ENCODE measurements around the gene GPRC5D. TPM values are rescaled to one million over a fixed set of nuclear protein-coding genes. Genes with fewer than 3 reads are reported as not detected.

GPRC5D gene
- total and polyA plus RNA-seq, 9 of the 15 experiments (the other 6 are each of a cell fraction or from before 2014, with no cell fraction given), result 1.0 to 1.1 TPM; not detected in 7

GRCh38 chr12:12930633-12931219, 21.2 kb downstream of the GPRC5D start:
- BruUV-seq (replicated peaks), result no TSS peak
- CTCF ChIA-PET (ENCODE audit: low intra/inter-chr PET ratio), result no interaction called here
- intact Hi-C loops (cut with micrococcal nuclease) (no loop called here), in situ Hi-C loops (cut with MboI) (no loop called here)
- Histone ChIP-seq H3K9me1 (ENCODE audit: control insufficient read depth, insufficient read depth, low read length) (no peaks in the 10 kb centered on the region), H3K4me1 (replicated peaks in 1 of 2; ENCODE audit: control insufficient read depth in 2 of 2, insufficient read depth in 2 of 2, low read length in 2 of 2) (peaks cover 0 to 6% of the 10 kb centered on the region in 2 experiments; a peak in 3 of 5 replicates), H3K27me3 (ENCODE audit: control insufficient read depth in 2 of 2, insufficient read depth in 2 of 2, low read length in 2 of 2) (no peaks in the 10 kb centered on the region), H3K4me2 (ENCODE audit: insufficient read depth, low read length) (no peak overlapping the region), H4K20me1 (replicated peaks; ENCODE audit: control insufficient read depth, insufficient read depth, low read length) (no peaks in the 10 kb centered on the region), H3K79me2 (ENCODE audit: control insufficient read depth, insufficient read depth, low read length) (peaks cover 10% of the 10 kb centered on the region), H2AFZ (ENCODE audit: low read depth, low read length) (no peak overlapping the region), H3K27ac (ENCODE audit: extremely low read depth, low read depth, low read length) (no peak overlapping the region), H3K9me3 (replicated peaks; ENCODE audit: control insufficient read depth, insufficient read depth, low read depth, low read length) (no peaks in the 10 kb centered on the region; the same call in 1 of the 2 replicates), H3K9ac (ENCODE audit: insufficient read depth in 1 of 2, low read depth in 2 of 2, low read length in 2 of 2) (no peak overlapping the region), H3K4me3 (no peak overlapping the region), H3K36me3 (ENCODE audit: control insufficient read depth, insufficient read depth, low read length) (peaks cover 12% of the 10 kb centered on the region; the same call in 1 of the 3 replicates)
- POLR2A ChIA-PET, result no interaction called here
- FAIRE-seq, result no peak
- ATAC-seq, result no peak
- TF ChIP-seq ZNF644 (tag; IDR thresholded peaks at IDR 0.05; ENCODE audit: low read depth), result no peak
- TF ChIP-seq JUND (IDR thresholded peaks at IDR 0.05; ENCODE audit: borderline replicate concordance, low read depth, low read length), result no peak
- TF ChIP-seq JUND (tag; IDR thresholded peaks at IDR 0.05; ENCODE audit: borderline replicate concordance, low read depth, low read length), result no peak
- TF ChIP-seq CTCFL (IDR thresholded peaks at IDR 0.05; ENCODE audit: borderline replicate concordance, insufficient read depth, low read depth, low read length, poor library complexity, severe bottlenecking), result no peak
- TF ChIP-seq MIER1 (IDR thresholded peaks at IDR 0.05; ENCODE audit: low read depth), result no peak
- peak; percentile 99 for TF ChIP-seq ZNF12 (CRISPR knock-in tag; IDR thresholded peaks at IDR 0.05)
- TF ChIP-seq HDAC8 (tag; IDR thresholded peaks at IDR 0.05), result no peak
- WGBS (ENCODE audit: insufficient coverage, low coverage, missing lambda C conversion rate), result 94% methylated on average over 2 of the region's 2 CpGs
- no peak for DNase-seq (ENCODE audit: extremely low read depth in 1 of 4, low spot score in 3 of 4)
